HuH-7.5 (cell line): ENCODE results near the gene PRDM10.
"Not testable (repeated sequence)": the region's sequence is repeated elsewhere in the genome, so short reads cannot be mapped to it uniquely, and the experiment has no call there.

ENCODE experiments used
- DNase-seq: peaks from one replicate; pipeline ENCODE4 v3.0.0; 2011; ENCODE audit warnings: low spot score

PRDM10 gene

GRCh38 chr11:130002352-130002845 lies at the start of gene PRDM10:
Gene PRDM10, minus strand, starts transcription at chr11:130002835. Its CDS starts 41,871 bp downstream, at chr11:129960964.
- DNase-seq: peak; percentile 91

DNA sequence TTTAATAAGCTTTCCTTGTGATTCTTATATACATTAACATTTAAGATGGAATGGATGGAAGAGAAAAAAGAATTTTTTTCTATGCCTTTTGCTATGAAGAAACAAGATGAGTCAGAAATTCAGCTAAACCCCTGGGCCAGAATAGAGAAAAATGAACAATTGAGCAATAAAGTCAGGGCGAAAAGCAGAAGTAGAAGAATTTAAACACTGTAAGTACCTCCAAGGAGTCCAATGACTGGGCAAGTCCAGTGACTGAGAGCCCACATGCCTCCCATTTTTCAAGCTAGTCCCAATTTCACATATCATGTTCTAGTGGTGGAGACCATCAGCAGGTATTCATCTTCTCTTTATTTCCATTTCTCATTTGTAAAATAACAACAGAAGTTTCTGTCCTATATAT lies 48.4 kb upstream of the PRDM10 start:
- no peak for DNase-seq

DNA sequence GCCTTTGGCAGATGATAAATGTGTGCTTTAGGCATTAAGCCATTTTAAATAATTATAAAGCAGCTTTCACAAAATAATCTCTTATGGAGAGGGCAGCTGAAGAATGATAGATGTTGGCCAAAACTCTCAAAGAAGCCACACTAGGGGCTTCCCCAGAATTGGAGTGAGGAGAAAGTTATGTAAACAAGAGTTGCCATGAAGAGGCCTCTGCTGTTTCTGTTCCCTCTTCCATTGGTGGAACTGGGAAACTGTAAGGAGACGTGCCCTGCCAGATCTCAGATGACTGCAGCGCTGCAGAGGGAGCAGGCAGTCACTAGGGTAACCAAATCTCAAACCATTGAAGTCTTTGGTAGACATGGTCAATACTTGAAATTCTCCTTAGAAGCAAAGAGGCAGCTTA lies 47.6 kb upstream of the PRDM10 start:
- DNase-seq: no peak

DNA sequence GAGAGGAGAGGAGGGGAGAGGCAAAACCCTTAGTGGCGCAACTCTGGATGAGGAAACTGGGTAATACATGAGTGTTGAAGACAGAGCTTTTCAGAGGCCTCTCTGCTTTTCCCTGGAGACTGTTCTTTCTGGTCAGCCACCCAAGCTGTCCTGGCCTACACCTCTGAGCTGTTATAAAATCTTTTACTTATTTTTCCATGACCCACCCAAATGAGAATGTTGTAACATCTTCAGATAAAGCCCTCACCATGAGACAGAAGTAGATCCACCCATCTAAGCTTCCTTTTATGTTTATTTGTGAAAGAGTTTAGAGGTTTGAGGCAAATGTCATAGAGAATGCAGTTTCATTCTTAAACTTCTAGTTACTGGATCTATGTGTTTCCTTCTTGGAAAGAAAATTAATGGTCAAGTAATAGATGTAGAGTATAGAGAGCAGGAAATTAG lies 46.7 kb upstream of the PRDM10 start:
- DNase-seq: no peak

DNA sequence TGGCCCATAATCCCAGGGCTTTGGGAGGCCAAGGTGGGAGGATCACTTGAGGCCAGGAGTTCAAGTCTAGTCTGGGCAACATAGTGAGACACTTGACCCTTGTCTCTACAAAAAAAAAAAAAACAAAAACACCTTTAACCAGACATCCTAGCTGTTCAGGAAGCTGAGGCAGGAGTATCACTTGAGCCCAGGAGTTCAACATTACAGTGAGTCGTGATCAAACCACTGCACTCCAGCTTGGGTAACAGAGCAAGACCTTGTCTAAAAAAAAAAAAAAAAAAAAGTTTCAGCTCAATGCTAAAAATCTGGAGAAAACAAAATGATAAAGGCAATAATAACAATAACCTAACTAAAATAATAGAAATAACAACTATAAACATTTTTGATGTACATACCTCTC lies 44.5 kb upstream of the PRDM10 start:
- DNase-seq: no peak

DNA sequence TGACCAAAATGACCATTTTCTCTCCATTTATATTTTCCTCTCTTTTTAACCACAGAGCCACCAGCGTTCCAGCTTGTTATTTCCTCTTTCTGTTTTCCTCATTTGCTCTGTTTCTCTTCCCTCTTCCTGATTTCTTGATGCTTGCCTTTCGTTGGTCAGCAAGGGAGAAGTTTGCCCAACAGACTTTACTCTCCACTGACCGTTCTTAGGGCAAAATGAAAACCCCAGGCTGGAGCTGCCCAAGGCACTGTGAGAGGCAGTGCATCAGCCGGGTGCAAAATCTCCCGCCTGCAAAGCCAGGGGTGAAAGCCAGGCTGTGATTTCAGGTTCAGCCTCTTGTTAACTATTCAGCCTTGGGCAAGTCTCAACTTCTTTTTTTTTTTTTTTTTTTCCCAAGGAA lies 40.9 kb upstream of the PRDM10 start:
- no peak for DNase-seq

DNA sequence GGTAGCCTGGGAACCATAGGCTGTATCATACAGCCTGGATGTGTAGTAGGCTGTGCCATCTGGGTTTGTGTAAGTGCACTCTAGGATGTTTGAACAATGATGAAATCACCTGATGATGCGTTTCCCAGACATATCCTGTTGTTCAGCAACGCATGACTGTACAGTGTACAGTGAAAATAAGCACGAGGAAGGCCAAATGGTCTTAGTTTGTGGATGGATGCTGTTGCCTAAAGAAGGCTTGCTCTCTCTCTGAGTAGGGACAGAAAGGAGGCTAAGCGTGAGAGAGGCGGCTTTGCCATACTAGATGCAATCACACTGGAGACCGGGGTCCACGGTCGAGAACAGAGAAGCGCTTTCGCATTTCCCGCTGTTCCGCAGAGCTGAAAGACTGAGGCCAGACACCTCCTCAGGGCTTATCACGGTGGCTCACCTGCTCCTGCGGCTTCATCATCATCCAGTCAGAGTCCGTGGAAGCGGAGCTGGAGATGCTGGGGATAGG lies 39.5 kb upstream of the PRDM10 start:
- DNase-seq: no peak

DNA sequence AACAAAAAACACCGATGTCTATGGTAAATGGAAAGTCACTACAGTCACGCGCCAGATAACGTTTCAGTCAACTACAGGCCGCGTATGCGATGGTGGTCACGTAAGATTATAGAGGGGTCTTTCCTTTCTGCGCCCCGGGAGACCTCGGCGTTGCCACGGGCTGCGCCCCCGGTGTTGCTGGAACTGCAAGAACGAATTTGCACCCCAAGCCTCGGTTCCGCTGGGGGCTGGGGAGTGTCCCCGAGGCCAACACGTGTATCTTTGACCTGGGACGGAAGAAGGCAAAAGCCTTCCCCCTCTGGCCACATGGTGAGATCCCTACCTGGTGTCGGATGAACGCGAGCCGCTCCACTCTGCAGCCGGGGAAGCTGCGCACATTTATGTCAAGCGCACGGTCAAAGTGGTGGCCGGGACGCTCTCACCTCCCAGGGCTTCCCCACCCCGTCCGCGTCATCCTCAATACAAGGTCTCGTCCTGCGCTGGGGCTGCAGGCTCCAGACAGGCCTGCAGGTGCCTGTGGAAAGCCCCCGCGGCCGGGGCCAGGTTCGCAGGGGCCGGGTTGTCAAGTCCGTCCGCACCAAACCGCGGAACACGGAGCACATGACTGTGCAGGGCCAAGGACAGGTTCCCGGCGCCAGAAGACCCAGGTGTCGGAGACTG lies 37.8 kb upstream of the PRDM10 start:
- DNase-seq: no peak

DNA sequence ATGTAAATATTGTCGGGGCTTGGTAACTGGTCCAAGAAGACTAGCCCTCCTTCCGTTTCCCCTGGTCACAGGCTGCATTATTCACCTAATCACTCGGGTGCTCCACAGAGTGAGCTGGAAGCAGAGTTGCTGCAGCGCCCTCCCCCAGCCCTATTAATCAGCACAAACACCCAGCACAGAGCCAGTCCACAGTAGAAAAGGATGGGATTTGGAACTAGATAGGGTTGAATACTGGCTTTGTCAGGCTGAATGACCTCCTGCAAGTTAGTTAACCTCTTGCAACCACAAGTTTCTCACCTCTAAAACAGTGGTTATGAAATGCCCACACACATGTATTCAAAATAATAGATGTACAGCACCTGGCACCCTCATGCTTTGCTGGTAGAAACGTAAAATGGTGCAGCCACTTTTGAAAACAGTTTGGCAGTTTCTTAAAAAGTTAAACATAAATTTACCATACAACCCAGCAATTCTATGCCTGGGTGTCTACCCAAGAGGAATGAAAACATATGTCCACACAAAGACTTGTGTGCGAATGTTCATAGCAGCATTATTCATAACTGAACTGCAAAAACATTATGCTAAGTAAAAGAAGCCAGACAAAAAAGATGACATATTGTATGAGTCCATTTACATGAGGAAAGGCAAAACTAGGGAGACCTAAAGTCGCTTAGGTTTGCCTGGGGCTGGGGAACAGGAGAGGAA lies 35.4 kb upstream of the PRDM10 start:
- DNase-seq: no peak

DNA sequence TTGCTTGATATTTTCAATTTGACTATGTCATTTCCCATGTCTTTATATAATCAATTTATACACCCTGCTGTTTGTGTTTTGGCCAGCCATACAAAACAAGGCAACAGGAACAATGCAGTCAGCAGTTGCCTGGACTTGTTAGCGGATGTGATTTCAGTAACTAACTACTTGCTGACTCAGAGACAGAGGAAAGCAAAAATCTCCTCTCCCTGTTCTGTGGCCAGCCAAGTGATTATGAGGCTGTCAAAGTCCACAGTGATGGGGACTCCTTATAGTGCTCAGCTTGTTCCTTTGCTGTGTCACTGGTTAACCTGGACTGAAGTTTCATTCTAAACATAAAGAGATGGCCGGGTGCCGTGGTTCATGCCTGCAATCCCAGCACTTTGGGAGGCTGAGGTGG lies 34.4 kb upstream of the PRDM10 start:
- DNase-seq: no peak

DNA sequence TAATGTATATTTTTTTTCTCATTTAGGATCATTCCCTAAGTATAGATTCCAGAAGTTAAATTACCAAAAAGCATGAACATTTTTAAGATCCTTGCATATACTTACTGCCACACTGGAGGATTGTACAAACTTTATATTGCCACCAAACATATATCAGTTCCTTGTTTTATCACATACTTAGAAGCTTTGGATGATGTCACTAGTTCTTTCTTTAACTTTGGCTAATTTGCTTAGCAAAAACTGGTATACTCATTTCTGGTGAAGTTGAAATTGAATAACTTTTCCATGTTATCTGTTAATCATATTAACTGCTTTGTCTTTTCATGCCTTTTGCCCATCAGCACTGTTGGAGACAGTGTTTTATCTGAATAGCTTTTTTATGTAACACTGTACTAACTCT lies 31.6 kb upstream of the PRDM10 start:
- no peak for DNase-seq

- DNase-seq: no peak
Observed at GRCh38 chr11:130032931-130033330, 30.3 kb upstream of the PRDM10 start.

DNA sequence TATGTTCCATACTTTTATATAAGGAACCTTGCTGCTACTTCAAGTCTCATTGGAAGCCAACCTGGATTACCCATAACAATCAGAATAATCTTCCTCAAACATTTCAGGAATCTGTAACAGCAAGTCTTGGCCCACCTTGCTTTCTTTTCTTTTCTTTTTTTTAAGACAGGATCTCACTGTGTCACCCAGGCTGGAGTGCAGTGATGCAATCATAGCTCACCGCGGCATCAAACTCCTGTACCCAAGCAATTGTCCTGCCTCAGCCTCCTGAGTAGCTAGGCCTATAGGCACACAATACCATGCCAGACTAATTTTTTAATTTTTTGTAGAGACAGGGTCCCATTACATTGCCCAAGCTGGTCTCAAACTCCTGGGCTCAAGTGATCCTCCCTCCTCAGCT lies 29.3 kb upstream of the PRDM10 start:
- no peak for DNase-seq

- DNase-seq: no peak
Observed at GRCh38 chr11:130031056-130031455, 28.4 kb upstream of the PRDM10 start.

GRCh38 chr11:130029137-130029536 lies 26.5 kb upstream of the PRDM10 start:
- DNase-seq: no peak

- DNase-seq: no peak
Observed at GRCh38 chr11:130025371-130025770, 22.7 kb upstream of the PRDM10 start.

DNA sequence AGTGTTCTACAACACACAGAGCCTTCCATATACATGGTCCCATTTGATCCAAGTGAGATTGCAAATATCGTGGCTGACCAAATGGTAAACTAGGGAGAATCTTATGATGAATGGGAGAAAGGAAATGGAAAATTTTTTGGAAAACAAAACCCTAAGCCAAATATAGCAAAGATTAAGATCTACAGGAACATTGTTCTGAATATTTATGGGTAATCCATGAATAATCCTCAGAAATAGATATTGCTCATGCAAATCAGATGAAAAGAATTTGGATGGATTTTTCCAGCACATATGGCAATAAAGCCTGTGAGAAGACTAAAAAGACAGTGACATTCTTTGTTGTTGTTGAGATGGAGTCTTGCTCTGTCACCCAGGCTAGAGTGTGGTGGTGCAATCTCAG lies 21.7 kb upstream of the PRDM10 start:
- no peak for DNase-seq

DNA sequence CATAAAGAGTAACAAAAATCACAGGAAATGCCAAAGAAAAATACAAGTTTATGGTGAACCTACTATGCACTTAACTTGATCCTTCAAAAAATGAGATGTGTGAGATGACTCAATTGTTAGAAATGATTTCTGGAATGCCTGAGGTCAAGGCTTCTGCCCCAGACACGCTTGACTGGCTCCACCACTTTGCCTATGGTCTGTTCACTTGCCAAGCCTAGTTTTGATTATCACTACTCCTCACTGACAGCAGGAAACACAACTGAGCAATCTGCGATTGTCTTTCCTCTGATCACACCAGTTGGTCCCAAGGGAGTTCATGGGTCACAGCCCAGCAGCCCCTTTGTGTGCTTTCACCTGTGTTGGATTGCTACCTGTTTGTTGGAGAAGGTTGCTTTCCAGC lies 20.6 kb upstream of the PRDM10 start:
- DNase-seq: no peak

GRCh38 chr11:130022799-130023198 lies 20.2 kb upstream of the PRDM10 start:
- DNase-seq: no peak

- not testable (repeated sequence) for DNase-seq
Observed at GRCh38 chr11:130021606-130022005, 19.0 kb upstream of the PRDM10 start.

- DNase-seq: no peak
Observed at GRCh38 chr11:130020323-130020722, 17.7 kb upstream of the PRDM10 start.

DNA sequence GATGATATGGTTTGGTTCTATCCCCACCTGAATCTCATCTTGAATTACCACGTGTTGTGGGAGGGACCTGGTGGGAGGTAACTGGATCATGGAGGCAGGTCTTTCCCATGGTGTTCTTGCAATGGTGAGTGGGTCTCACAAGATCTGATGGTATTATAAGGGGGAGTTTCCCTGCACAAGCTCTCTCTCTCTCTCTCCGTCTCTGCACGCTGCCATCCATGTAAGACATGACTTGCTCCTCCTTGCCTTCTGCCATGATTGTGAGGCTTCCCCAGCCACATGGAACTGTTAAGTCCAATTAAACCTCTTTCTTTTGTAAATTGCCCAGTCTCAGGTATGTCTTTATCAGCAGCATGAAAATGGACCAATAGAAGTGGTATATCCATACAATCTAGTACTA lies 13.2 kb upstream of the PRDM10 start:
- not testable (repeated sequence) for DNase-seq

GRCh38 chr11:130008326-130008725 lies 5.7 kb upstream of the PRDM10 start:
- no peak for DNase-seq

DNA sequence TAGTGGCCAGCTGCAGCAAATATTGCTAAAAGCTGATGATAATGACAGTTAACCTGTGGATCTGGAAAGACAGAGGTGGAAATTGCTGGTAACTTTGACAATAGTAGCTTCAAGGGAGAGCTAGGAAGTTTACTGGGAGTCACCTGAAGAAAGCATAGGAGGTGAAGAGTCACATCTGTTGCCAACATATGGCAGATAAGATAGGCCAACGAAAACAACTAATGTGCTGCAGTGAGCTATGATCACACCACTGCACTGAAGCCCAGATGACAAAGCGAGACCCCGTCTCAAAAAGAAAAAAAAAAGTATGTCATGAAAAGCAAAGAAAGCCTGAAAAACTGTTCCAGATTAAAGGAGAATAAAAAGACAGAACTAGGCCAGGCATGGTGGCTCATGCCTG lies 4.3 kb upstream of the PRDM10 start:
- no peak for DNase-seq
